Sciatic nerve (tissue), 2 donors: Measurements from ENCODE around the gene DHX40. TPM values are rescaled to one million over a fixed set of nuclear protein-coding genes. Genes with fewer than 3 reads are reported as not detected.

ENCODE experiments used
- ATAC-seq: fragments of 200-7000 bp; cut with Tn5 transposase; one replicate; pipeline ENCODE4 v1.9.1; 2020; ENCODE audit warnings: mild to moderate bottlenecking, moderate library complexity
- DNase-seq: peaks from one replicate; pipeline ENCODE4 v3.0.0-alpha.2; 2020; ENCODE audit warnings: low spot score
- intact Hi-C: fragments of 100-400 bp; cut with DNase I; formaldehyde crosslinking; loops from one replicate; pipeline ENCODE4 v1.14.2; 2022
- total RNA-seq: library from RNA; stranded (reverse); fragmentation: NEBNext Ultra II Directional; extraction: Animal tissue kit (Norgen Biotek cat#: 25700); gene quantifications from one replicate; pipeline ENCODE4 v1.2.1, GENCODE V29; 2021
- donor health status: DM: no; HTN: no; CAD: no.
- donor health status: DM: no; HTN: no; CAD: no.

DHX40 gene
- total RNA-seq, 1 donor from 2014 or later = 34.7 TPM

DNA sequence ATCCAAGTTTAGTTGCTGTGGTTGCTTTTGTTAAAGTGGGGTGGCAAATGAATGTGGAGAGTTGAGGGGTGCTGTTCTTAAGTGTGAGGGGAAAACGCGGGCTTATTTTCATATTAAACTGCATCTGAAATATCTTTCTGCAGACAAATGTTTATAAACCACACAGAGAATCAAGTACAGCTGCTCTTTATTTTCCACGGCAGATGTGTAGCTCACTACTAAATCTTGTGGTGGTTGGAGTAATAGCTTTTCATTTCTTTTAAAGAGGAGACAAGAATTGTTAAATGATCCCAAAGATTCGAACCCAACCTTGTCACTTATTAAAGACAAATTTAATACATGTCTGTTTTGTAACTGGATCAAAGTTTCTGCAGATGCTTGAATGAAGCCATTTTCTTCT, 56.4 kb downstream of the DHX40 start:
- ATAC-seq (no peak), DNase-seq (no peak)
- intact Hi-C loops = no loop called here

DNA sequence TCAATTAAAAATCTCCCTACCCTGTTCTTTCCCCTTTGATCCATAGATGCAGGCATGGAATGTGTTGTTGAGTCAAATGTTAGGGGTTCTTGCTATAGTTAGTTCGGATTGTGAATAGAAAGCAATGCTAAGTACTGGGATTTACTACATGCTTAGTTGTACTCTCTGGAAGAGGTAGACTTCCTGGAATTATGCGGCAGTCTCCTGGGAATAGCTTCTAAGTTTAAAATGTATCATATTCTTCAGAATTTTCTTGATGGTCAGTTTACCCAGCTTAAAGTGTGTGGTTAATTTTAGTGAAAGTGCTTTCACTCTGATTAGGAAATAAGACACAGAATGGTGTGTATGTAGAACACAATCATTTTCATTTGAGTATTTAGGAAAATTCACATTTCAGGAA, 57.7 kb downstream of the DHX40 start:
- intact Hi-C loops = no loop called here

DNA sequence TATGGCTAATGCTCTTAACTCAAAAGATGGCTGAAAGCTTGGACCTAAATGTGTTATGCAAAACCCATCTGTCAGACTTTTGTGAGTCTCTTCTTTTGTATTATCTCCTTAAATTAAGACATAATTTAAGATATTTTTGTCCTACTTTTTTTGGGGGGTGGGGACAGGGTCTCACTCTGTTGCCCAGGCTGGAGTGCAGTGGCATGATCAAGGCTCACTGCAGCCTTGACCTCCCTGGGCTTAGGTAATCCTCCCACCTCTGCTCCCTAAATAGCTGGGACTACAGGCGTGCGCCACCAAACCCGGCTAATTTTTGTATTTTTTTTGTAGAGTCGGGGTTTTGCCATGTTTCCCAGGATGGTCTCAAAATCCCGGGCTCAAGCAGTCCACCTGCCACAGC, 61.3 kb downstream of the DHX40 start:
- DNase-seq = no peak
- intact Hi-C loops = no loop called here
- no peak for ATAC-seq

More for the DNA sequence above, 57.7 kb downstream of the DHX40 start:
- DNase-seq = no peak
- no peak for ATAC-seq

DNA sequence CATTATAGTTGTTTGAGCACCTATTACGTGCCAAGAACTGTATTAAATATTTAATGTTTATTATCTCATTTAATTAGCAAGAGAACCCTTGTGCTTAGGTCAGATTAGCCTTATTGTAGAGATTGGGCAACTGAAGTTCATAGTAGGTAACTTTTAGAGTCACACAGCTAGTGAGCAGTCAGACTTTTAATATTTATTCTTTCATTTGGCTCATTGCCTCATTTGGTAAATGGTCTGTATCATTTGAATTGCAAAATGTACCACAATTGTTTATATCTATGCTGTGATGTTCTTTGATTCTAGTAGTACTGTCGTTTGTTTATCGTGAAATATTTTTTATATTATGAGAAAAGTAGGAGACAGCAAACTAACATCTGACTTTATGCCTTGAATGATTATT, 61.9 kb downstream of the DHX40 start:
- no peak for ATAC-seq
- intact Hi-C loops = no loop called here

DNA sequence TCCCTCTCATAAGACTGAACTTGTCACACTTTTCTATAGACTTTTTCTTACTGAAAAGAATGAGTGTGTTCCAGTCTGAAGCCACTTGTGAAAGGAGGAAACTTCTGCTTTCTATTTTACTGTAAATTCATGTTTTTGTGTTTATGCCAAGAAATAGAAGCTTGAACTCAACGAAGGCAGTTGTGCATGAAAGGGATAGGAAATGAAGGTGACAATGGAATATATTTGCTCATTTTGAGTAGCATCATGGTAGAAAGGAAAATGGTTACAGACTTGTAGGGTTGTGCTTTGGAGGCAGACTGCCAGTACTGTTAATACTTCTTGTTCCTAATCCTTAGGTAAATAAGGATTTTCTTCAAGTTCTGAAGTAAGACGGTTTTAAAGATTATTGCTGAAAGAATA, 62.4 kb downstream of the DHX40 start:
- ATAC-seq = no peak
- DNase-seq = no peak
- intact Hi-C loops = no loop called here

More for the DNA sequence above, 61.9 kb downstream of the DHX40 start:
- no peak for DNase-seq

DNA sequence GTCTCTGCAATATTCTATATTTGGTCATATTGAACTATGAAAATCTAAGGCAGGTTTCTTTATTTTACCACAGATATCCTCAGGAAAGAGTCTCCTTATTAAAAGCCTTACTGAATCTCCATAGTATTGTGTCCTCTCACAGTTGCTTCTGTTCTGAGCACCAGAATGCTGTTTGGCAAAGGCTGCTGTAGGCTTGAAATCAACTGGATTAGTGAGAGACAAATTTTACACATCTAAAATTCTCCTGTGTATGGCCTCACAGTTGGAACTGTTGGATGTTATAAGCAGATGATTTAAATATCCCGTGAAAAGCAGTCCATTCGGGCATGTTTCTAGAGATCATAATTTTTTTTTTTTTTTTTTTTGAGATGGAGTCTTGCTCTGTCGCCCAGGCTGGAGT, 63.8 kb downstream of the DHX40 start:
- no peak for DNase-seq
- ATAC-seq = no peak
- intact Hi-C loops = no loop called here

DNA sequence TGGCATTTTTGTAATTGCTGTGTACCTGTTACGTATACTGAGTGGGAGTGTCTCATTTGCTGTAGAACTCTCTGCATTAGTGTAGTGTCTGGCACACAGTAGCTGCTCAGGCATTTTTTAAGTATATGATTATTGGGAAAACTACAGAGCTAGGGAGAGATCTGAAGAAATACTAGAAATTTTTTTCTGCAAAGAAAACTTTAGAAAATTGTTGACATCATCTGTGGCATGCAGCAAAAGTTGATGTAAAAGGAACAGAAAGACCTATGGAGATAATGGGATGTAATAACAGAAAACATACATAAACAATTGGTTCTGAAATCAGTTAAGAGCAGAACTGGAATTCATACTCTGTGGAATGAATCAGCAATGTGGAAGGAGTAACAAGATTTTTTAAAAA, 65.9 kb downstream of the DHX40 start:
- intact Hi-C loops = no loop called here
- no peak for ATAC-seq

DNA sequence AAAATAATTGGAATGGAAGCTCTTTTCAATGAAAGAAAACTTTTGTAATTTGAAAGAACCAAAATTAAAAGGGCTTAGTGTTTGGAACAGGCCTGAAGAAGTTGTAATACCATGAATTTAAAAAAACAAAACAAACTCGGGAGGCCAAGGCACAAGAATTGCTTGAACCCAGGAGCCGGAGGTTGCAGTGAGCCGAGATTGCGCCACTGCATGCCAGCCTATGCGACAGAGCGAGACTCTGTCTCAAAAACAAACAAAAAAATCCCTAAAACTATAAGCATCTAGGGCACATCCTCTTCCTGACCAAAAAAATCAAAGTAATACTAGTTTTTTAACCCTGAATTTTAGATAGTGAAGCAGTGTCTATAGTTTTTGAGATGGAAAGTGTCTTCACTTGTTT, 67.0 kb downstream of the DHX40 start:
- ATAC-seq (no peak), DNase-seq (no peak)
- intact Hi-C loops = no loop called here

More for the DNA sequence above, 65.9 kb downstream of the DHX40 start:
- no peak for DNase-seq

DNA sequence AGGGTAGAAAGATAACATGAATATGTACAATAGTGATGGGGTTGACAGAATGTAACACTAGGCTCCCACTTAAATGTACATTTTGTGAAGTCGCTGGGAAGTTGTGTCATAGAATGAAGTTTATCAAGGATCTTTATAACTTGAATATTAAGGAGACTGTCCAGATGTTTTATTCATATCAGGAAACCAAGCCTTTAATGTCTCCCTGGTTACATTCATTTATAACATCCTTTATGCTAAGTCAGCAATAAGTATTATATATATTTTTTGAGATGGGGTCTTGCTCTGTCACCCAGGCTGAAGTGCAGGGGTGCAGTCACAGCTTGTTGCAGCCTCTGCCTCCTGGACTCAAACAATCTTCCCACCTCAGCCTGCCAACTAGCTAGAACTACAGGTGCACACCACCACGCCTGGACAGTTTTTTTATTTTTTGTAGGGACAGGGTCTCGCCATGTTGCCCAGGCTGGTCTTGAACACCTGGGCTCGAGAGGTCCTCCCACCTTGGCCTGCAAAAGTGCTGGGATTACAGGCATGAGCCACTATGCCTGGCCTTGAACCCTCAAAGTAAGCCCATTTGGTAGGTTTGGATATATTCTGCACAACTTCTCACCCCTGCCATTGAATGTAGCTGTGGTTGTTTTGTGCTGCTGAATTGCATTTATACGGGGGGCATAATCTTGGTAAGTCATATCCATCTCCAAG, 68.4 kb downstream of the DHX40 start:
- intact Hi-C loops = no loop called here
- ATAC-seq = no peak

DNA sequence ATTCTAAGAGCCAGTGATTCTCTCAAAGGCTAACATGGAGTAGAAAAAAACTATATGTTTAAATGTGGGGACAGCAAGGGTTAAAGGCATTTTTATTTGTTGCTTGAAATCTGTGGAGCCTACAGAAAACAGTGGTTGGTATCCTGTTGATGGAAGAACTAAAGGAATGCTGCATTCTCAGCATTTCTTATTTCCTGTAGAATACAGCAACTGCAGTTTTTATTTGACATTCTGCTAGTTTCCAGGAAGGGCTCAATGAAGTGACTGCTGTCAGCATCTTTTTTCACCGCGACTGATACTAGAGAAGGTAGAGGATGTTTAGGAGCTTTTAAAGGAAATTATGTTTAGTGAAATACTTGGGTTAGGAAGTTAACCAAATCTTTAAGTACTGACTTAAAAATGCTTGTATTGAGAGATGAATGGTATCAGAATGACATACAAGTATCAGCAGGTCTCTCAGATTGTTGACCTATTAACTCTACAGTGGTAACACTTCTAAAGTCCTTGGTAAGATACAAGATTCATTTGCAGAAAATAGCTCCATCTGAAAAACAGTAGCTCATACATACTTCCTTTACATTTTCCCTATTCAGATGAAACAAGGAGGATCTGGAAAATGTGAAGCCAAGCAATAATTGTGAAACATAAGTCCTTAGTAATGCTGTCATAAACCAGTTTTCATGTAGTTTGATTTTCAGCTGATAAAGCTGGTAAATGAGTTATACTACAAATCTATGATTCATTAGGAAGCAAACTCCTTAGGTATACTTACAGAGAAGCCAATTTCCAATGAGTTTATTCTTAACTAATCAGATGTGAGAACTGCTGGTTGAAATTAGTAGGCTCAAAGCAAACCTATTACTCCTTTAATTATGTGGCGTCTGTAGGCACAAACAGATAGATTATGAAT, 69.5 kb downstream of the DHX40 start:
- intact Hi-C loops = no loop called here
- peak; percentile 49 for ATAC-seq
- no peak for DNase-seq

More for the DNA sequence above, 68.4 kb downstream of the DHX40 start:
- no peak for DNase-seq

DNA sequence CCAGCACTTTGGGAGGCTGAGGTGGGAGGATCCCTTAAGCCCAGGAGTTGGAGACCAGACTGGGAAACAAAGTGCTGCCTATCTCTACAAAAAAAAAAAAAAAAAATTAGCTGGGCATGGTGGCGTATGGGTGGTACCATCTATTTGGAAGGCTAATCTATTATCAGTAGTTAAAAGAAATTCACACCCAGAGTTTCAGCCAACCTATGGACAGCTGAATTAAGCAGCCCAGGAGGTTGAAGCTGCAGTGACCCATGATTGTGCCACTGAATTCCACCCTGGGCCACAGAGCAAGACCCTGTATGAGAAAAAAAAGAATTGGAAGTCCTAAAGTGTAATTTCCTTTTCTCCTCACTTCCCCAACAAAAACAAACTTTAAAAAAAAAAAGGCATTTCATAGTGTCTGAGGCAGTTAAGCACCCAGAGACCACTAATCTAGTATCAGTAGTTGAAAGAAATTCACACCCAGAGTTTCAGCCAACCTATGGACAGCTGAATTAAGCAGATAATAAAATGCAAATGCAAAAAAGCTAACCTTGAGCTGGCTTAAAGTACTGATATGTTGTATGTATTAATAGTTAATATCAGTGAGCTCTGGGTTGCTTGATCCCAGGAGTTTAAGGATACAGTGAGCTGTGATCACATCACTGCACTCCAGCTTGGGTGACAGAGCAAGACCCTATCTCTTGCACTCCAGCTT, 72.4 kb downstream of the DHX40 start:
- no peak for ATAC-seq
- DNase-seq = no peak
- intact Hi-C loops = no loop called here

DNA sequence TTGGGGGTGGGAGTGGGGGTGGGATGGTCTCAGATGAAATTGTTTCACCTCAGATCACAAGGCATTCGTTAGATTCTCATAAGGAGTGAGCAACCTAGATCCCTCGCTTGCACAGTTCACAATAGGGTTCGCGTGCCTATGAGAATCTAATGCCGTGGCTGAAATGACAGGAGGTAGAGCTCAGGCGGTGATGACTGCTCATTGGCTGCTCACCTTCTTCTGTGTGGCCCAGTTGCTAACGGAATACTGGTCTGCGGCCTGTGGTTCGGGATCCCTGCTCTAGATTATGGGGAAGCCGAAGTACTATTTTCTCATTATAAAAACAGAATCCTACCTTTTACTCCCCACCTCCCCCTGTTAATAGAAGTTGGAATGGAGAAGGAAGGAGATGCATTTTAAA, 73.1 kb downstream of the DHX40 start:
- no peak for ATAC-seq
- intact Hi-C loops = no loop called here
- no peak for DNase-seq

DNA sequence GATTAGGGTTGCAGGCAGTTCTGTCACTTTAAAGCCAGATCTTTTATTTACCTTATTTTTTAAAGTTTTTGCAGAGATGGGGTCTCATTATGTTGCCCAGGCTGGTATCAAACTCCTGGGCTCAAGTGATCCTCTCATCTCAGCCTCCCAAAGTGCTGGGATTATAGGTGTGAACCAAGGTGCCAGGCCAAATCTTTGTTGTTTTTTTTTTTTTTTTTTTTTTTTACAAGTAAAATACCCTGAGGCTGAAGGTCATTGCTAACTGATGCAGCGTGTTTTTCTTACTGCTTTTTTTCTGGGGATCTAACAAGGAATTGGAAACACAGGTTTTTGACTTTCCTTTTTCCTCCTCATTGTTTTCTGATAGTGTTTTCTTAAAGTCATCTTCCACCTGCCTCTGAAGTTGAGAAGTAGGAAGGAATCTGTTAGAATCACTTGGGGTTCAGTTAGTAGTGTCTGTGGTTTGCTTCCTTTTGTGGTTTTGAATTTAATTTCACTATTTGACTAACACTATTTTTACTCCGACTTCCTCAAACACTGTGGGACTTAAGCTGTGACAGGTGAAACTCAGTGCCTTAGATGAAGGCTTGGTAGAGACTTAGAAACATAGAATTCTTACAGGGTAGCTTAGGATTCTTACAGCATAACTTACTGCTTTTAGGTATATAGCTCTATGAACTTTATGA, 76.5 kb downstream of the DHX40 start:
- intact Hi-C loops = no loop called here
- no peak for DNase-seq
- ATAC-seq = peak; percentile 39

DNA sequence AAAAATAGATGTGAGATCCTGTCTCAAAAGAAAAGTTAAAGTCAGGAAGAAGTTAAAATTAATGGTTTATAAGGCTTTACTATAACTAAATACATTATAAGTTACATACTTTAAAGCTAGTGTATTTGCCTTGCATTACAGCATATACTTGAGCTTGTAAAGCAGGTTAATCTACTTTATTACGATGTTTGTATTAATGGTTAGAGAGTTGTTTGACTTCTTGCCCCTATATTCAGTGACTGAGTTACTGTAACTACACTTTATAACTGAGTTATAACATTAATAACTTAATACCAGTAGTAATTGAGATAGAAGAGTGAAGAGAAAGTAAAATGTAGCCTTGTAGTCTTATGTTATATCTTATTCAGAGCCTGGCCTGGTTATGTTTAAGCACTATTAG, 77.2 kb downstream of the DHX40 start:
- no peak for ATAC-seq
- intact Hi-C loops = no loop called here
- DNase-seq = no peak

DNA sequence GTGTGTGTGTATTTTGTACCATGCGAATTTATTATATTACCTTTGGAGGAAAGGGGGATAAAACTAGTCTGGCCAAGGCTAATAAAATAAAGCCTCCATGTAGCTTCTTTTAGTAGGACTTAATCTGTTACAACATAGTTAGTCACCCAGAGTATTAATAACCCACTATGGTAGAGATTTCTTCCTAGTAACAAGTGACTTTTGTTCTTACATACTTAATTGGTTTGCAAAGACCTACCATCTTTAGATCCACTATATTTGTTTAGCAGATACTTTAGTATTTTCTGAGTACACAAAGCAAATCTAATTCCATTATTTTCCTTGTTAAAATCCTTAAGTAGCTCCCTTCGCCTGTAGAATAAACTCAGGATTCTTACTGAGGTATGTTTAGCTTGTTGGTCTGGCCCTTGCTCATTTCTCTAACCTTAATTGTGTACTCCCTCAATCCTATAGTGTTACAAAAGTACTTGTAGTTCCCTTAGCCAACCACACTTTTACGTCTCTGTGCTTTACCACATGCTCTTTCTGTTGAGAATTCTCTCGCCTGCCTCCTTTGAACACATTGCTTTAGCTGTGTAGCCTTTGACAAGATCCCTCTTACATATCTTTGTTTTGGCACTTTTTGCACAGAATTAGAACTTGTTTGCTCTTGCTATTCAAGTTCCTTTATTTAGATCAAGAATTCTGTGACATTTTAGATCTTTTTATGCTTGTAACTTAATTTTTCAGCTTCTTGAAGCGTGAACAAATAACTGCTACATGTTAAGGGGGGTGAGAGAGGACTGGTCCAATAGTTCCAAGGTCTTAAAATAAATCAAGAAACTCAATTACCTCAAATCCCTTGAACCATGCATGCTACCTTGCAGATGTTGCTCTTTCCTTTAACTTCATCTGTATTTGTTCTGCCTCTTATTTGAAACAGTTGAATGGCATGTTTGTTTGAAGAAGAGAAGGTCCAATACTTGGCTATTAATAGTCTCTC, 78.0 kb downstream of the DHX40 start:
- ATAC-seq (no peak), DNase-seq (no peak)
- intact Hi-C loops = no loop called here

DNA sequence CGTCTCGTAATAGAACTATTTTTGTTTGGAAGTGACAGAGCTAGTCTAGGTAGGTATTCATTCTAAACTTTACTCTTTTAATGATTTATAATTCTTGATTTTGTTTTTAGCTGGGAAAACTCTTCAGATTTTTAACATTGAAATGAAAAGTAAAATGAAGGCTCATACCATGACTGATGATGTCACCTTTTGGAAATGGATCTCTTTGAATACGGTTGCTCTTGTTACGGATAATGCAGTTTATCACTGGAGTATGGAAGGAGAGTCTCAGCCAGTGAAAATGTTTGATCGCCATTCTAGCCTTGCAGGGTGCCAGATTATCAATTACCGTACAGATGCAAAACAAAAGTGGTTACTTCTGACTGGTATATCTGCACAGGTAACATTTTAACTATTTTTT, 81.9 kb downstream of the DHX40 start:
- intact Hi-C loops = no loop called here
- ATAC-seq (no peak), DNase-seq (no peak)

DNA sequence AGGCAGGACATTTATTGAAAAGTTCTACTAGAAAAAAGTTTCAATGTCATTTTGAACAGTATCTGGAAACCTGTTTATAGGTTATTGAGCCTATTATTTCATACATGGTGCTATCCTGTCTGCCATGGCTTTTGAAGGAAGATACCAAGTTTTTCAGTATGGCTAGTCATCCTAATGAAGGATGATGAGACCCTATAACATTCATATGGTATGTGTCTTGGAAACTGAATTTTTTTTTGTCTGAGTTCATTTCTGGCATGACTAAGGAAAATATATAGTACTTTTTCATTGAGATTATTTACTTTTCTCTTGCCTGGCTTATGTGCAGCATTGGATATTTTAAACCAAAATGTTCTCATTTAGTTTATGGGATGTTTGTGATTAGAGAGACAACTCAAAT, 84.5 kb downstream of the DHX40 start:
- ATAC-seq = no peak
- intact Hi-C loops = no loop called here
- no peak for DNase-seq

DNA sequence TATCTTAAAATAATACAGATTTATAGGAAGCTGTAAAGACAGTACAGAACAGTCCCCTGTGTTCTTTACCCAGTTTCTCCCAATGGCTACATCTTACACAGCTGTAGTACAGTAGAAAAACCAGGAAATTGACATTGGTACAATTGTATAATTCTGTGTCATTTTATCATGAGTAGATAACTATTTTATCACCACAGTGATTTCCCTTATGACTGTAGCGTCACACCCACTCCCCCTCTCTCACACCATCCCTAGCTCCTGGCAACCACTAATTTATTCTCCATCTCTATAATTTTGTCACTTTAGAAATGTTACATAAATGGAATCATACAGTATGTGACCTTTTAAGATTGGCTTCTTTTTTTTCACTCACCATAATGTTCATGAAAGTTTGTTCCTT, 85.2 kb downstream of the DHX40 start:
- DNase-seq = no peak
- intact Hi-C loops = no loop called here
- no peak for ATAC-seq
